Right lobe of liver (tissue), 6 donors: ENCODE data around the gene BNIP3. TPM values are rescaled to one million over a fixed set of nuclear protein-coding genes. Genes with fewer than 3 reads are reported as not detected.
"Not testable (repeated sequence)": the region's sequence is repeated elsewhere in the genome, so short reads cannot be mapped to it uniquely, and the experiment has no call there.

ENCODE experiments used
- ATAC-seq, 4 donors: fragments of 200-7000 bp; cut with Tn5 transposase; one replicate each; pipeline ENCODE4 v1.9.1; 2020; ENCODE audit warnings: mild to moderate bottlenecking in 4 of 4, moderate library complexity in 4 of 4
- DNase-seq, 3 donors: peaks; one replicate each; pipeline ENCODE4 v3.0.0-alpha.2; 2020
- H3K27ac ChIP-seq, 3 donors: fragments of 200-600 bp; one replicate each; pipeline ENCODE4 v1.8.0; 2022
- H3K27me3 ChIP-seq, 2 donors: fragments of 200-600 bp; one replicate each; pipeline ENCODE4 v1.8.0; 2022
- H3K36me3 ChIP-seq, 4 donors: fragments of 200-600 bp; sonication (generic) in 1 of 4; one replicate each; pipeline versions ENCODE4 v1.5.1 to v1.8.0; 2017 to 2022; ENCODE audit warnings: control low read depth in 1 of 4
- H3K4me1 ChIP-seq, 4 donors: fragments of 200-600 bp; sonication (generic) in 1 of 4; one replicate each; pipeline versions ENCODE4 v1.5.1 to v1.8.0; 2017 to 2022; ENCODE audit warnings: control low read depth in 1 of 4
- H3K4me3 ChIP-seq, 3 donors: fragments of 200-600 bp; one replicate each; pipeline ENCODE4 v1.8.0; 2022
- H3K9me3 ChIP-seq, 4 donors: fragments of 200-600 bp; sonication (generic) in 1 of 4; one replicate each; pipeline versions ENCODE4 v1.5.1 to v1.8.0; 2017 to 2022; ENCODE audit warnings: control low read depth in 1 of 4
- POLR2A ChIP-seq: fragments of 450-650 bp; IDR thresholded peaks from one replicate; pipeline ENCODE4 v1.6.1; 2017; ENCODE audit warnings: antibody characterized with exemption, mild to moderate bottlenecking
- WGBS: methylation state at CpG from one replicate; pipeline ENCODE4 v1.1.6; 2018; ENCODE audit warnings: low coverage, low lambda C conversion rate; ENCODE audit not compliant: insufficient coverage; ENCODE audit errors: missing lambda C conversion rate; 5-methylcytosine and 5-hydroxymethylcytosine counted together
- intact Hi-C, 2 donors: fragments of 100-400 bp; cut with DNase I; formaldehyde crosslinking; loops; one replicate each; pipeline versions ENCODE4 v1.11.2 to v1.14.1; 2022
- total RNA-seq, 6 experiments: library from RNA; depleted of rRNA in 2 of 6; stranded (reverse); fragments of >200 nt in 2 of 6; fragmentation: NEBNext Ultra II Directional in 3 of 6; extraction: Animal tissue kit (Norgen Biotek cat#: 25700) in 3 of 6; gene quantifications; one replicate each; pipeline versions ENCODE4 v1.1.0 to v1.2.4, GENCODE V29; 2016 to 2023
- TF ChIP-seq, protein P1 (sequence below), 4 donors: fragments of 200-600 bp in 3 of 4; fragments of 450-650 bp in 1 of 4; IDR thresholded peaks; one replicate each; pipeline versions ENCODE4 v1.5.1 to v1.8.0; 2016 to 2022; ENCODE audit warnings: antibody characterized with exemption in 4 of 4, mild to moderate bottlenecking in 2 of 4
- donor health status: DM: no; HTN: yes; CAD: no.
- donor health status: DM: no; HTN: no; CAD: no.
- donor health status: DM: no; HTN: no; CAD: no.
- donor health status: DM: no; HTN: yes; CAD: no.
- donor health status: DM: no; HTN: yes; CAD: no.

The BNIP3 gene
- total RNA-seq, 6 experiments from 2014 or later = 87.7 to 373 (median 102) TPM

DNA sequence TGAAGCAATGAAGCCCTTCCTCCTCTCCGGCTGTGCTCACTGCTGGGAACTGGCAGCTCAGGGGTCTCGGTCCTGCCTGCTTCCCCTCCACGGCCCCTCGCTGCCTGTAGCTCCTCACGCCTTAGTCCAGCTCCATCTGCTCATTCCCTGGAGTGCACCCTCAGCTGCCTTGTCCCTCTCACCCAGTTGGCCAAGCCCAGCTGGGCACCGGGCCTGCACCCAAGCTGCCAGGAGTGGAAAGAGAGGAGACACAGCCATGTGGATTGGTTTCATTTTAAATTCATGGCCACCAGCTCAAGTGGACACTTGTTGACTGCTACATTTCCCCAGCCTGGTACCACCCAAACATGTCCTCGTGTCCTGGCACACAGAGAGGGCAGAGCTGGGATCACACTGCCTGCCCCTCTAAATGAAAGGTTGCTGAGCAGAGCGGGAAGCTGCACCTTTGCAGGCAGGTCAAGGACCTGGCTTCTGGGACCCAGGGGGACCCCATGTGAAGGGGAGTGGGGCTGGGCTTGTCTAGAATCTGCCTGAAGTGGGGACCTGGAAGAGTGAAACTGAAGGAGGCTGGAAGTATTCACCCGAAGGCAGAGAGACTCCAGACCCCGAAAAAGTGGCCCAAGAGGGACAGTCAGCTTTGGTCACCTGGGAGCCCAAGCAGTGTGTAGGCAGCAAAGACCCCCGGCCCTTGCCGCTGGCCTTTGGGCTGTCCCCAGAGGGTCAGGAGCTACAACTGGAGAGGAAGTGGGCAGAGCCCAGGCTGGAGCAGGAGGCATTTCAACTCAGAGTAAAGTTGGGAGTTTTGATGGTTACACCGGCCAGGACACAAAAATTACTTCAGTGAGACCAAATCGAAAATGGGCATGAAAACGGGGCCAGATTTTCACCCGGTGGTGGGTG, 15.0 kb upstream of the BNIP3 start:
- Histone ChIP-seq H3K36me3 (no peaks in the 10 kb centered on the region), H3K4me3 (no peak overlapping the region), H3K9me3 (no peaks in the 10 kb centered on the region), H3K4me1 (peaks cover 0 to 37% (median 16%) of the 10 kb centered on the region in 4 donors), H3K27ac (peak overlapping the region; percentile 58 to 97 (median 85)), H3K27me3 (no peaks in the 10 kb centered on the region)
- TF ChIP-seq, protein P1, sequence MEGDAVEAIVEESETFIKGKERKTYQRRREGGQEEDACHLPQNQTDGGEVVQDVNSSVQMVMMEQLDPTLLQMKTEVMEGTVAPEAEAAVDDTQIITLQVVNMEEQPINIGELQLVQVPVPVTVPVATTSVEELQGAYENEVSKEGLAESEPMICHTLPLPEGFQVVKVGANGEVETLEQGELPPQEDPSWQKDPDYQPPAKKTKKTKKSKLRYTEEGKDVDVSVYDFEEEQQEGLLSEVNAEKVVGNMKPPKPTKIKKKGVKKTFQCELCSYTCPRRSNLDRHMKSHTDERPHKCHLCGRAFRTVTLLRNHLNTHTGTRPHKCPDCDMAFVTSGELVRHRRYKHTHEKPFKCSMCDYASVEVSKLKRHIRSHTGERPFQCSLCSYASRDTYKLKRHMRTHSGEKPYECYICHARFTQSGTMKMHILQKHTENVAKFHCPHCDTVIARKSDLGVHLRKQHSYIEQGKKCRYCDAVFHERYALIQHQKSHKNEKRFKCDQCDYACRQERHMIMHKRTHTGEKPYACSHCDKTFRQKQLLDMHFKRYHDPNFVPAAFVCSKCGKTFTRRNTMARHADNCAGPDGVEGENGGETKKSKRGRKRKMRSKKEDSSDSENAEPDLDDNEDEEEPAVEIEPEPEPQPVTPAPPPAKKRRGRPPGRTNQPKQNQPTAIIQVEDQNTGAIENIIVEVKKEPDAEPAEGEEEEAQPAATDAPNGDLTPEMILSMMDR (IDR thresholded peaks at IDR 0.05) = no peak
- TF ChIP-seq POLR2A = no peak
- WGBS = 40% methylated on average over 13 of the region's 16 CpGs
- intact Hi-C loops = no loop called here
- peak; percentile 79 to 84 (median 82) for ATAC-seq
- DNase-seq = peak; percentile 69 to 90 (median 90)

DNA sequence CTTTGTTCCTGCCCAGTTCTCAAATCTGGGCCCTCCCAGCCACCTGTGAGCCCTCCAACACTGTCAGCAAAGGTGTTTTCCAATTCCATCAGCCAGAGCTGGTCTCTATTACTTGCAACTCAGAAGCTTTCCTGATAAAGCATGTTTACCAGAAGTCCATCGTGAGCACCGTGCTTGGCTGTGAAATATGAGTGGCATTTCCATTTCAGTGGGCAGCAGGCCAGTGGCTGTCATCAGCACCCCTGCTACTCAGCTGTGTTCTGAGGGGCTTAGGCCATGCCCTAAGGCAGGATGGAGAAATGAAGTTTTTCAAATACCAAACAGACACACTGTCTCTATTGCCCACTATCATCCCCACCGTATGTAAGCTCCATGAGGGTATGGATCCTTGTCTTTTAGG, 12.7 kb upstream of the BNIP3 start:
- H3K27me3 ChIP-seq = no peaks in the 10 kb centered on the region
- H3K27ac ChIP-seq = no peak overlapping the region
- H3K9me3 ChIP-seq = no peaks in the 10 kb centered on the region
- DNase-seq (no peak), ATAC-seq (no peak)
- H3K4me1 ChIP-seq = peaks cover 0 to 36% (median 16%) of the 10 kb centered on the region in 4 donors
- TF ChIP-seq POLR2A = no peak
- TF ChIP-seq, protein P1 (IDR thresholded peaks at IDR 0.05) = no peak
- intact Hi-C loops = no loop called here
- H3K4me3 ChIP-seq = no peak overlapping the region
- 64% methylated on average over 3 of the region's 3 CpGs for WGBS
- H3K36me3 ChIP-seq = no peaks in the 10 kb centered on the region

DNA sequence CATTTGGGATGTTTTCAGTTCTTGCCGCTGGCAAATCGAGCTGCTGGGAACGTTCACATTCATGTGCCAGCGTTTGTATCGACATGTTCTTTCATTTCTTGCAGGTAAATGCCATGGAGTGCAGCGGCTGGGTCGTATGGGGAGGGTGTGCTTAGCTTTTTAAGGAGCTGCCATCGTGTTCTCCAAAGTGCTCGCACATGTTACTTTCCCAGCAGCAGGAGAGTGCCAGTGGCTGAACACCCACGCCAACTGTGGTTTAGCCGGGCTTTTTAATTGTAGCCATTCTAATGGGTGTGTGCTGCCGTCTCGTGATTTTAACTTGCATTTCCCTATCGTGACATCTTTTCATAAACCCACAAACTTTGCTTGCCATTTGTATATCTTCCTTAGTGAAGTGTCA, 11.6 kb upstream of the BNIP3 start:
- DNase-seq (no peak), ATAC-seq (no peak)
- intact Hi-C loops = no loop called here
- H3K9me3 ChIP-seq = no peaks in the 10 kb centered on the region
- H3K27me3 ChIP-seq = no peaks in the 10 kb centered on the region
- 92% methylated on average over 14 of the region's 14 CpGs for WGBS
- H3K36me3 ChIP-seq = no peaks in the 10 kb centered on the region
- TF ChIP-seq POLR2A = no peak
- TF ChIP-seq, protein P1 (IDR thresholded peaks at IDR 0.05) = no peak
- no peak overlapping the region for H3K27ac ChIP-seq
- no peak overlapping the region for H3K4me3 ChIP-seq
- H3K4me1 ChIP-seq = peaks cover 0 to 24% (median 12%) of the 10 kb centered on the region in 4 donors

DNA sequence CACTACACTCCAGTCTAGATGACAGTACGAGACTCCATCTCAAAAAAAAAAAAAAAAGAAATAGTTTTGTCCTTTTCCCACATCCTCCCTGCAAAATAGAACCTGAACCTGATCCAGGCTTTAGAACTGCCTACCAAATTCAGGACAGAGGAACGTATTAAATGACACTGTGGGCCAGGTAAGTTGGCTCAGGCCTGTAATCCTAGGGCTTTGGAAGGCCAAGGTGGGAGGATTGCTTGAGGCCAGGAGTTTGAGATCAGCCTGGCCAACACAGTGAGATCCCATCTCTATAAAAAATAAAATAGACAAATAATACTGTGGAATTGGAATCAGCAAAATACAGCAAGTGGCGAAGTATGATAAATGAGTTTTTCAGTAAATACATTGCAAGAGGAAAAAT, 10.0 kb upstream of the BNIP3 start:
- intact Hi-C loops = no loop called here
- Histone ChIP-seq H3K4me3 (no peak overlapping the region), H3K27me3 (no peaks in the 10 kb centered on the region), H3K9me3 (no peaks in the 10 kb centered on the region), H3K36me3 (no peaks in the 10 kb centered on the region), H3K27ac (no peak overlapping the region), H3K4me1 (peaks cover 0 to 12% (median 5%) of the 10 kb centered on the region in 4 donors)
- DNase-seq = no peak
- ATAC-seq = no peak
- WGBS = 88% methylated on average over 3 of the region's 3 CpGs
- TF ChIP-seq, protein P1 (IDR thresholded peaks at IDR 0.05) = no peak
- TF ChIP-seq POLR2A = no peak

DNA sequence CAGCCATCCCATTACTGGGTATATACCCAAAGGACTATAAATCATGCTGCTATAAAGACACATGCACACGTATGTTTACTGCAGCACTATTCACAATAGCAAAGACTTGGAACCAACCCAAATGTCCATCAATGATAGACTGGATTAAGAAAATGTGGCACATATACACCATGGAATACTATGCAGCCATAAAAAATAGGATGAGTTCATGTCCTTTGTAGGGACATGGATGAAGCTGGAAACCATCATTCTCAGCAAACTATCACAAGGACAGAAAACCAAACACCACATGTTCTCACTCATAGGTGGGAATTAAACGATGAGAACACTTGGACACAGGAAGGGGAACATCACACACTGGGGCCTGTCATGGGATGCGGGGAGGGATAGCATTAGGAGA, 6.1 kb upstream of the BNIP3 start:
- H3K36me3 ChIP-seq, DNase-seq, ATAC-seq, H3K4me3 ChIP-seq, H3K27me3 ChIP-seq, H3K4me1 ChIP-seq, H3K27ac ChIP-seq, intact Hi-C loops, H3K9me3 ChIP-seq: not testable (repeated sequence)
- 76% methylated on average over 3 of the region's 3 CpGs for WGBS

DNA sequence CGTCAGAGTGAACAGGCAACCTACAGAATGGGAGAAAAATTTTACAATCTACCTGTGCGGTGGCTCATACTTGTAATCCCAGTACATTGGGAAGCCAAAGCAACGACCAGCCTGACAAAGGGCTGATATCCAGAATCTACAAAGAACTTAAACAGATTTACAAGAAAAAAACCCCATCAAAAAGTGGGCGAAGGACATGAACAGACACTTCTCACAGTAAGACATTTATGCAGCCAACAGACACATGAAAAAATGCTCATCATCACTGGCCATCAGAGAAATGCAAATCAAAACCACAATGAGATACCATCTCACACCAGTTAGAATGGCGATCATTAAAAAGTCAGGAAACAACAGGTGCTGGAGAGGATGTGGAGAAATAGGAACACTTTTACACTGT, 5.6 kb upstream of the BNIP3 start:
- WGBS = 89% methylated on average over 5 of the region's 5 CpGs
- intact Hi-C loops, H3K4me1 ChIP-seq, DNase-seq, H3K9me3 ChIP-seq, ATAC-seq, H3K4me3 ChIP-seq, H3K27me3 ChIP-seq, H3K27ac ChIP-seq, H3K36me3 ChIP-seq: not testable (repeated sequence)

DNA sequence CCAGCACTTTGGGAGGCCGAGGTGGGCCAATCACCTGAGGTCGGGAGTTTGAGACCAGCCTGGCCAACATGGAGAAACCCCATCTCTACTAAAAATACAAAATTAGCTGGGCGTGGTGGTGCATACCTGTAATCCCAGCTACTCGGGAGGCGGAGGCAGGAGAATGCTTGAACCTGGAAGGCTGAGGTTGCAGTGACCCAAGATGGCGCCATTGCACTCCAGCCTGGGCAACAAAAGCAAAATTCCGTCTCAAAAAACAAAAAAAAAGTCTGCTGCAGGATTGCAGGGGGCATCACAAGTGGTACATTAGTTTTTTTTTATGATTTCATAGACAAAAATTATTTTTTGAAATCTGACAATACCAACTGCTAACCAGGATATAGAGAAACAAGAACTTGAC, 5.1 kb upstream of the BNIP3 start:
- H3K9me3 ChIP-seq, H3K4me3 ChIP-seq, DNase-seq, H3K27me3 ChIP-seq, ATAC-seq, H3K27ac ChIP-seq, intact Hi-C loops, H3K4me1 ChIP-seq, H3K36me3 ChIP-seq: not testable (repeated sequence)
- 92% methylated on average over 5 of the region's 7 CpGs for WGBS
